Stimulated activated CD4-positive, alpha-beta T cell treated with anti-CD3 and anti-CD28 coated beads, Interleukin-4, amount 100 ng/mL, for 24 hours (primary cell): ENCODE measurements around the gene BRD9.
"Not testable (repeated sequence)": the region's sequence is repeated elsewhere in the genome, so short reads cannot be mapped to it uniquely, and the experiment has no call there.

ENCODE experiments used
- DNase-seq: peaks from one replicate; pipeline ENCODE4 v3.0.0-alpha.2; 2020

Gene BRD9

DNA sequence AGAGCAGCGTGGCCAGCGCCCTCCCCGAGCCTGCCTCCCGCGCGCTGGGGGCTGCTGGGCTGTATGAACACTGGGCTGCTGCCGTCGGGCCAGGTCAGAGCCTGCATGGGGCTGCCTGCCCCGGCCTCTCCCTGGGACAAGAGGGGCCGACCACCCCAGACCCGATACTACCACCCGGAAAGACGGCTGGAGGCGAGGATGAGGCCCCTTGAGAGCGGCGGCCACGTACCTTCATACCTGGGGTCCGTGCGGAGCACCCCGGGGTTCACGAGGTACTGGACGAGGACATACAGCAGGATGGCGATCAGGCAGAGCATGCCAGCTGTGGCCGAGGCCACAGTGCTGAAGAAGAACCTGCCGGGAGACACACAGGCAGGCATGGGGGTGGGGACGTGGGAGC lies 49.2 kb downstream of the BRD9 start:
- not testable (repeated sequence) for DNase-seq

DNA sequence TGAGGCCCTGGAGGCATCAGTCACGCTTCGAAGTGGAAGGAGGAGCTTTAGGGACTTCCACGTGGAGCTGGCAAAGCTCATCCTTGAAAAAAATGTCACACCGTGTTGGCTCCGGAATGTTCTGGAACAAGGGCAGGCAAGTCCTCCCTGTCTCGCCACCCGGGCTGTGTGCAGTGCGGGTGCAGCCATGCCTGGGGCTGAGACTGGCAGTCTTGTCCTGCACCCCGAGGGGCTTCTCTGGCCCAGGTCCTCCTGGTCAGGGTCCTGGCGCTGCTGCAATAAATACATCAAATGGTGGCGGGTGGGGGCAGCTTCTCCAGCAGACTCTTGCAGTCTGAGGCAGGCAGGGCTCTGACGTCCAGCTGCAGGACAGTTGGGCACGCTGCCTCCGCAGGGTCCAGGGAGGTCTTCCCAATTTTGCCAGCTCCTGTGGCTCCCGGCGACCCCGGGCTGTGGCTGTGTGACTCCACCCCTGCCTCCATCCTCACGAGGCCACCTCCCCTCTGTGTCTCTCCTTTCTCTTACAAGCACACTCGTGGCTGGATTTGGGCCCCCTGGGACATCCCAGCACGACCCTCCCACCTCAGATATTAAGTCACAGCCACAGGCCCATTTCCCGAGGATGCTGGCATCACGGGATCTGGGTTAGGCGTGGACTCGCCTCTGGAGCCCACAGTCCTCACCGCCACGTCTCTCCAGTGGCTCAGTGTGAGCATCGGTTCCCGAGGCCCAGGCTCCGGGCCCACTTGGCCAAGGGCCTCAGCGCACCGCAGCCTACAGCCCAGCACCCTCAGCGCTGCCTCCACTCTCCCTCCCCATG lies 50.0 kb downstream of the BRD9 start:
- not testable (repeated sequence) for DNase-seq

- DNase-seq, result not testable (repeated sequence)
Observed at GRCh38 chr5:841531-842401, 50.8 kb downstream of the BRD9 start.

DNA sequence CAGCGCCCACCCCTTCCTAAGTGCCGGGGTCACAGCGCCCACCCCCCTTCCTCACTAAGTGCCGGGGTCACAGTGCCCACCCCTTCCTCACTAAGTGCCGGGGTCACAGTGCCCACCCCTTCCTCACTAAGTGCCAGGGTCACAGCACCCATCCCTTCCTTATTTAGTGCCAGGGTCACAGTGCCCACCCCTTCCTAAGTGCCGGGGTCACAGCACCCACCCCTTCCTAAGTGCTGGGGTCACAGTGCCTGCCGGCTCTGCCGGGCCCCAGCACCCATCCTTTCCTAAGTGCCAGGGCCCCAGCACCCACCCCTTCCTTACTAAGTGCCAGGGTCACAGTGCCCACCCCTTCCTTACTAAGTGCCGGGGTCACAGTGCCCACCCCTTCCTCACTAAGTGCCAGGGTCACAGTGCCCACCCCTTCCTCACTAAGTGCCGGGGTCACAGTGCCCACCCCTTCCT lies 51.6 kb downstream of the BRD9 start:
- DNase-seq, result not testable (repeated sequence)

GRCh38 chr5:840118-840973 lies 52.3 kb downstream of the BRD9 start:
- not testable (repeated sequence) for DNase-seq

GRCh38 chr5:838431-838851 lies 54.2 kb downstream of the BRD9 start:
- DNase-seq, result not testable (repeated sequence)

DNA sequence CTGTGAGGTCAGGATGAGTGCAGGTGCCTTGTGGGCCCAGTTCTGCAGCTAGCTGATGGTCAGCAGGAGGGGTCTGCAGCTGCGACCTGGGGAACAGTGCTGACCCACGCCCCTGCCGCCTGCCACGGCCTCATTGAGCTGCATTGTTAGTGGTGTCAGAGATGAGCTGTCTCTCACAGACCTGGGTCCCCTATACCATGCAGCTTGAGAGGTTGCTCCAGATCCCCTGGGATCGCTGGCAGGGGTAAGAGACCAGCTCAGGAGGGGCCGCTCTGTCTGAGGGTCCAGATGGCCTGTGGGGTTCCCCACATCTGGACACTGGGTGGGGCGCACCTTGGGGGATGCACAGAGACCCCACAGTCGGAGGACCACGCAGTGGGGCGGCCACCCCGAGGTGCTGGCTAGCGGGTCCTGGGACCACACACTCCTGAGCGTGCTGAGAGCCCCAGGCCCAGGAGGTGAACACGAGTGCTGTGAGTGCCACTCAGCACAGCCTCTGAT lies 54.9 kb downstream of the BRD9 start:
- not testable (repeated sequence) for DNase-seq

- not testable (repeated sequence) for DNase-seq
Observed at GRCh38 chr5:835933-836612, 56.5 kb downstream of the BRD9 start.

- DNase-seq, result not testable (repeated sequence)
Observed at GRCh38 chr5:834013-834412, 58.6 kb downstream of the BRD9 start.

GRCh38 chr5:828194-828593 lies 64.4 kb downstream of the BRD9 start:
- DNase-seq, result not testable (repeated sequence)

GRCh38 chr5:825544-825943 lies 67.1 kb downstream of the BRD9 start:
- DNase-seq, result not testable (repeated sequence)

DNA sequence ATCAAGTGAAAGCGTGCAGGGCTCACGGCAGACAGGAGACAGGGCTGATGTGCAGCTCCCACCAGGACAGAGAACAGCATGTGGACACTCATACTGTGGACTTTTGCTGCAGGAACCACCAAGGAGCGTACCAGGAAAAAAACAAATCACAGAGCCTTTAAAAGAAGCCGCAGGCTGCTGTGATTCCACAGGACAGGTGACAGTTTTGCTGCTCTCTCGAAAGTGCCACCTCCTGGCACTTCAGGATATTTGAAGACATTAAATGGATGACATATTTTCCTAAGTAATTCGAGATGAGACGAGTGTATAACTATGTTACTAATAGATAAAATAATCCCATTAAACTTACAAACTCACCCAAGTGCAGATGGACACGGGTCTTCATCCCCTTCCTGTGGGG lies 71.1 kb downstream of the BRD9 start:
- no peak for DNase-seq

DNA sequence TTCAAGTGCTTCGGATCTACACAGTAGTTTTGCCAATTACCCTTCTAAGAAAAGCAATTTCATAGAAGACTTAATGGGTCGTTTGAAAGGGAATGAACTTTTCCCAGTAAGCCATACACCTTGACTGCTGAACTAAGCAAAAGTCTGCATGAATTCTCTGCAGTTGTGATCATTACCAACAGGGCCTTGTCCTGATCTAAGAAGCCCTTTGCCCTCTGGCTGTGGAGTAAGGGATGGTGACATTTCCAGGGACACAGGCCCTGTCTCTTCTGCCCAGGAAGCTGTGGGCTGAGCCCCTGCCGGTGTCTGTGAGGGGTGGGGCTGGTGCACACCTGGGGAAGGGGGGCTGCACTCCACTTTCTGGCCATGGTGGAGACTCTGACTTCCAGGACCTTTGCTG lies 72.4 kb downstream of the BRD9 start:
- no peak for DNase-seq

DNA sequence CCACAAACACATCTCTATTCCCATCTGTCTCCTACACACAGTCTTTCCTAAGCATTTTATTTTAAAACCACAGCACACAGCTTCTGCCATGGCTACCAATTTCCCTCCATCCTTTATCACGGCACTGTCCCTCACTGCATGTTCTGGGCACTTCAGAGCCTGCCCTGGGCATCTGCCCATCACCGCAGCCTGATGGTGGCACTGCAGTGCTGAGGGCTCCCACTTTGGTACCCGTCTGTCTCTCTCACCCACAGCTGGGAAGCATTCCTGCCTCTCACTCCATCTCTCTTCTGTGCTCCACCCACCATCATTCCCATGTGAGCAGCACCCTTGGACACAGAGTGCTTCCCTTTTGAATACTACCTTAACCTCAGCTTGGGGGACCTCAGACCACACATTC lies 73.5 kb downstream of the BRD9 start:
- DNase-seq, result no peak

DNA sequence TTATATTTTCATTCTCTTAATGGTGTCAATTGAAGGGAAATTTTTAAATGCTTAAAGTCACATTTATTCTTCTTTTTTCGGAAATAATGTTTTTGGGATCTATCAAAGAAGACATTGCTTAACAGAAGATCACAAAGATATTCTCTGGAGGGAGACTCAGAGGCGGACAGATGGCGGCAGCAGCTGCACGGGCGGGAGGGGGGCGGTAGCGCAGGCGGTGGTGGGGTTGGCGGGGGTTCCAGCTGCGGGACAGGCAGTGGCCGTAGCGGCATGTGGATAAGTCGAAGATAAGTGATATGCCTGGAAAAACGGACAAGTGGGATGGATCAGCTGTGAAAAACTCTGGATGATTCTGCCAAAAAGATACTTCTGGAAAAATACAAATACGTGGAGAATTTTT lies 76.4 kb downstream of the BRD9 start:
- DNase-seq, result no peak

- no peak for DNase-seq
Observed at GRCh38 chr5:815449-815848, 77.2 kb downstream of the BRD9 start.
